Endometrial microvascular endothelial cells (primary cell): Measurements from ENCODE around the gene ANKRD13D. TPM values are rescaled to one million over a fixed set of nuclear protein-coding genes. Genes with fewer than 3 reads are reported as not detected.

Source experiments
- in situ Hi-C: cut with HindIII; loops from 2 replicates; pipeline ENCODE4 v1.10.0; 2017; ENCODE audit warnings: low sequenced_read_pairs, low pct_unique_long_range_greater_than_20kb; ENCODE audit errors: inconsistent ontology term
- total RNA-seq: library from RNA; depleted of rRNA; stranded (reverse); fragments of >200 nt; gene quantifications from one replicate; pipeline ENCODE4 v1.2.3, GENCODE V29; 2015; ENCODE audit errors: inconsistent ontology term

Gene ANKRD13D
- total RNA-seq, result 19.7 TPM

DNA sequence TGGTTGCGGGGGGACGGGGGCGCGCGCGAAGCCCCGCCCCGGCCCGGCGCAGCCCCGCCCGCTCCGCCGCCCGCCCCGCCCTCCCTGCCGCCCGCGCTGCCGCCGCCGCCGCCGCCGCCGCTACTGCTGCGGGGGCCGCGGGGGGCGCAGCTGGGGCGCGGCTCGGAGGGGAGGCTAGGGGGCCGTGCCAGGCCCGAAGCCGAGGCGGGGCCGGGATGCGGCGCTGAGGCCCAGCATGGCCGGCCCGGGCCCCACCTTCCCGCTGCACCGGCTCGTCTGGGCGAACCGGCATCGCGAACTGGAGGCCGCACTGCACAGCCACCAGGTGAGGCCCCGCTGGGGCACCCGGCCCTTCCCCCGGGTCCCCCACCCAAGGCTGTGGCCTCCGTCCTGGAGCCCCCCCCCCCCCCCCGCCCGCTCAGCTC, at the start of gene ANKRD13D:
ANKRD13D (plus strand) TSS at position 78 of the 425 bp plus-strand sequence; CDS start at position 236, 158 bp downstream.
- in situ Hi-C loops, result no loop called here

DNA sequence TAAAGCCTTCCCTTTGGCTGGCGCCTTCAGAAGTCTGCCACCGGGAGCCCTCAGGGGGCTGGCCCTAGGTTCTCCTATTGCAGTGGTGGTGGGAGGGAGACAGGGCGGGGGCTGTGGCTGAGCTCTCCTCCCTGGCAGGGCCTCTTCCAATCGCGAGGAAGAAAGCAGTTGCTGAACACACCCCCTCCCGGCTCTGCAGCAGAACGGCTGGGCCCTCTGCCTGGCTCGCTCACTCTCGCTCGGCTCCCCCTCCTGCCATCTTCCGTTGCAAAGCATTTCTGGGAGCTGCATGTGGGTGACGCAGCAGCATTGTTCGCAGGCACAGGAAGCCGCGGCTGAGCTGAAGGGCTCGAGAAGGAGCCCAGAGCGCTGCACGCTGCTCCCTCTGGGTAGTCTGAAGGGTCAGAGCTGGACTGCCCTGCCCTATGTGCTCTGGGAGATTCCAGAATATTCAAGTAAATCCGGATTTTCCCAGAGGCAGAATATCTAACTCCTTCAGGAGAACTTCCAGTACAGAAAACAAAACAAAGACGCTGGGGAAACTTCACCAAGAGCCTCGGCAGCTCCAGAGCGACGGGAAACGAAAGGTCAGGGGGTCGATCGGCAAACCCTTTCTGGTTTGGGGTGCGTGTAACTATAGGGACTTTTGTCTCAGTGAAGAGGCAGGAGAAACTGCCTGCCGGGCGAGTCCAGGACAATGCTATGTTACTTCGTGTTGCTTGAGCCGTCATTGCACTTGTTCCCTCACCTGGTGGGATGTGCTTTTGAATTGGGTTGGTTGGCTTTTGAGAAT, 49.1 kb upstream of the ANKRD13D start:
- in situ Hi-C loops, result no loop called here

DNA sequence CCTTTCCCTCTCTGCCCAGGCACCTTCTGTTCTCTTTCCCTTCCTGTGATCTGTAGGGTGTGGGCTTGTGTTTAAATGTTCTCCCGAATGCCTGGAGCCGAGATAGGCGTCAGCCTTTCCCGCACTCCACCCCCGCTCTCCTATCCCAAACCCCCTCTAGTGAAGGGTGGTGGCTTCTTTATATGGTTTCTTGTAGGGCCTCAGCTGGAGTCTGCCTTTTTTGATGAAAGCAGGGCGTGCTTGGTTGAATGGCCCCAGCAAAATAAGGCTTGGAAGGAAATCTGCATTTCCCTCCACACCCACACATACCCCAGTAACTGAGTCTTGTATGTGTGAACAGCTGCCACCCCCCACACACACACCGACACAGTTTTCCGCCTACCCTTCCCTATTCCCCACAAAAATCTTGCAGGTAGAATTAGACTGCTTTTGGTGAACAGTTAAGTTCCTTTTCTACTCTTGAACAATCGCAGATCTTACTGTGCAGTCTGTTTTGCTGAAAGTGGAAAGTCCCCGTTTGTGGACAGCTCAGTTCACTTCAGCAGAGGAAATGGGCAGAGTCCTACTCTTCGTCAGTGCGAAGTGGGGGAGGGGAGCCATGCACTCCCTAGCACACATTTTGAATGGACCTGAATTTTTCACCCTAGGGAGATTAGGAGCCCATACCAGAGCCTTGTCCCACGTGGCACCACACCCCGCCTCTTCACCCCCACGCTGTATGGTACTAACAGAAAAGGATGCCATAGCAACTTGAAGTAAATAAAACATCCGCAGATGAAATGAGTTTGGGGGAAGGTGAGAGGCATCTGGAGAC, 48.3 kb upstream of the ANKRD13D start:
- in situ Hi-C loops, result no loop called here

DNA sequence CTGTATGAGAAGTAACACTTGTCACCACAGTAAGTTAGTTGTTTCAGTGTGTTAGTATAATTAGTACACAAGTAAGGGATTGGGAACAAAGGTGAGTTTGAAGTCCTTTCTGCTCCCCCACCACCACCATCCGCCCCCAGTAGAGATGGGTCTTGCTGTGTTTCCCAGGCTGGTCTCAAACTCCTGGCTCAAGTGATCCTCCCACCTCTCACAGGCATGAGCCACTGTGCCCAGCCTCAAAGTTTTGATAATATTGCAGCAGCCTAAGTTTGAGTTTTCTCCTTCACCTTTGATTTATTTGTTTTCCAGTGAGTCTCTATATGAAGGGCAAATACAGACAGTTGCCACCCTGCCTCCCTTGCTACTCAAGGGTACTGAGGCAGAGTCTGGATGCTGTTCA, 46.6 kb upstream of the ANKRD13D start:
- in situ Hi-C loops, result no loop called here

DNA sequence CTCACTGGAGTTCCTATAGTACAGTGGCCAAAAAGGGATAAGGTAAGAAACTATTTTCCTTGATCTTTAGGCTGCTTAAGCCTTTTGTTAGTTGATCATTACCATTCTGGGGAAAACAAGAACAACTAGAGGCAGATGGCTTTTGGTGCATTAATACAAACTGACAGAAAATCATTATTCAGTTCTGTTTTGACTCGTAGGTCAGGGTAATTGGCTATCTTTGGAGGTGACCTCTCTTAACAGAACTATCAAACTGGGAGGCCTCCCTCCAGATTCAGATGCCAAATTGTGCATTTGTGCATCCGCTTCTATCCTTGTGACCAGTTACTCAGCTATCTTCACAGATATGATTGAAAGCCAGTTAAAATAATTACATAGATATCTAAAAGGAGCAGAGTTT, 46.1 kb upstream of the ANKRD13D start:
- in situ Hi-C loops, result no loop called here

DNA sequence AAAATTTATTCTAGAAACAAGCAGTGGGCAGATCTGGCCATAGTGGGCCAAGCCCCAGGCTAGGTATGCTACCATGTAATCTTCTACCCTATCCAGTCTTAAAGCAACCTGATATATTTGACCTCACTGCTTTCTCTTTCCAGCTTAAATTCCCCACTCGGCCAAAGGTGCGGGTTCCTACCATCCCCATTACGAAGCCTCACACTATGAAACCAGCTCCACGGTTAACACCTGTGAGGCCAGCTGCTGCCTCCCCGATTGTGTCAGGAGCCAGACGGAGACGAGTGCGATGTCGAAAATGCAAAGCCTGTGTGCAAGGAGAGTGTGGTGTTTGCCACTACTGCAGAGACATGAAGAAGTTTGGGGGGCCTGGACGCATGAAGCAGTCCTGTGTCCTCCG, 44.1 kb upstream of the ANKRD13D start:
- in situ Hi-C loops, result no loop called here

DNA sequence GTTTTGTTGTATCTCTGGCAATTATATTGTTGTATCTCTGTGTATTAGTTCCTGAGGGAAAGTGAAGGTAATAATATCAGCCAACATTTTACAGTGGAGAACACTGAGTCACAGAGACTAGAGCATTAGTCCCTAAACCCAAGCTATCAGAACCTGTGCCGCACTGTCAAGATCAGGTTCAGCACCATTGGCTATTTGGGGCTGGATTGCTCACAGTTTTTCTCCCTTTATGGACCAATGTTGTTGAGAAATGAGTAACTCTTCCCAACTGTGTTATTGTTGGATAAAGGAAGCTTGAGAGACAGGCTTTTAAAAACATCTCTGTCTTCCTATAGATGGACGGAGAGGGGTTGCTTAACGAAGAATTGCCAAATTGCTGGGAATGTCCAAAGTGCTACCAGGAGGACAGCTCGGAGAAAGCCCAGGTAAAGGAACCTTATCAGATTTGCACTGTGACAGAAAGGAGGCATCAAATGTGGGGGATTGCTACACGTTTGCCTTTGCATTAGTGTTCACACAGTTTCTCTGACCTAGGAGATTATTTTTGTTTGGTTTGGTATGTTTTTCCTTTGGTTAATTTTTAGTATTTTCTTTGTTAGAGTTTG, 41.1 kb upstream of the ANKRD13D start:
- in situ Hi-C loops, result no loop called here

DNA sequence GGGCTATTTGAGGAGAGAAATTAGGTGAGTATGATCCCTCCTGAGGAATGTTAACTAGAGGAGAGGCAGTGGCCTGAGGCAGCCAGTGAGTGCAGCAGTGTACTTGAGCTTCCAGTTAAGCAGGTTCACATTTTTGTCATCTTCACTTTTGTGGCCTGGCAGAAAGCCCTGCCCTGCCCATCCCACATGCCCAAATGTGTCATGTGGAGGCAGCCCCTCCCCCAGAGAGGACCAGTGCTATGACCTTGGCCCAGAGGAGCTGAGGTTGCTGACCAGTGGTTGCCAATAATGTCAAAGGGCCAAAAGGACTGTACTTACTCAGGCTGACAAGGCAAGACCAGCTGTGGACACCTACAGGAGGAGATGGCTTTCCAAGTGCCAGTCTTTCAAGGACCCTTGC, 40.5 kb upstream of the ANKRD13D start:
- in situ Hi-C loops, result no loop called here

DNA sequence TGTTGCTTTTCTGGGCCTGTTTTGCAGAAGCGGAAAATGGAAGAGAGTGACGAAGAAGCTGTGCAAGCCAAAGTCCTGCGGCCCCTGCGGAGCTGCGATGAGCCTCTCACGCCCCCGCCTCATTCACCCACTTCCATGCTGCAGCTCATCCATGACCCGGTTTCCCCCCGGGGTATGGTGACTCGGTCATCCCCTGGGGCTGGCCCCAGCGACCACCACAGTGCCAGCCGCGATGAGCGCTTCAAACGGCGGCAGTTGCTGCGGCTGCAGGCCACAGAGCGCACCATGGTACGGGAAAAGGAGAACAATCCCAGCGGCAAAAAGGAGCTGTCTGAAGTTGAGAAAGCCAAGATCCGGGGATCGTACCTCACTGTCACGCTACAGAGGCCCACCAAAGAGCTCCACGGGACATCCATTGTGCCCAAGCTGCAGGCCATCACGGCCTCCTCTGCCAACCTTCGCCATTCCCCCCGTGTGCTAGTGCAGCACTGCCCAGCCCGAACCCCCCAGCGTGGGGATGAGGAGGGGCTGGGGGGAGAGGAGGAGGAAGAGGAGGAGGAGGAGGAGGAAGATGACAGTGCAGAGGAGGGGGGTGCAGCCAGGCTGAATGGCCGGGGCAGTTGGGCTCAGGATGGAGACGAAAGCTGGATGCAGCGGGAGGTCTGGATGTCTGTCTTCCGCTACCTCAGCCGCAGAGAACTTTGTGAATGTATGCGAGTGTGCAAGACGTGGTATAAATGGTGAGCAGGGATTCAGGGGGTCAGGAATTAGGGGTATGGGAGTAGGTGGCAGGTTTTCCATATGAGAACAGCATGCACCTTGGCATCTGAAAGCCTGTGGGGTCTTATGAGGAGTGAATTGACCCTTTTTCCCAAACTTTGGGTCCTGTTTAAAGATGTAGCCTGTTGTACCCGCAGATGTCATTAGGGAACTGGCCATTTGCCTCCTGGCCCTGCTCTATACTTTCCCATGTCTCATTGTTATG, 38.8 kb upstream of the ANKRD13D start:
- in situ Hi-C loops, result no loop called here

DNA sequence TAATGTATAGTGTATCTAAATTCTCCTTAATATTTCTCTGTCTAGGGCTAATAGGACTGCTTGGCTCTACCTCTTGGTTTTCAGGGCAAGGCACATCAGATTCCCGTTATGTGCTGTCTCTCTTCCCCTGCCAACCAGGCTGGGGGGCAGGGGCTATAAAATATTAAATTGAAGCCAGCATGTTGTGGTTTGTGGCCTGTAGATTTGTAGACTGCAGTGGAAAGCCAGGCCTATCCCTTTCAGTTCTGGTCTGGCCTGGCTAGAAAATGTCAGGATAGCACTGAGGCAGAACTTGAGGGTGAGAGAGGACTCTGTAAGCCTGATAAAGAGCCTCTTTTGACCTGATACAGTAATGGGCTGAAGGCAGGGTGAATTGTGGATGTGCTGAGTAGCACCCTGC, 37.3 kb upstream of the ANKRD13D start:
- in situ Hi-C loops, result no loop called here

DNA sequence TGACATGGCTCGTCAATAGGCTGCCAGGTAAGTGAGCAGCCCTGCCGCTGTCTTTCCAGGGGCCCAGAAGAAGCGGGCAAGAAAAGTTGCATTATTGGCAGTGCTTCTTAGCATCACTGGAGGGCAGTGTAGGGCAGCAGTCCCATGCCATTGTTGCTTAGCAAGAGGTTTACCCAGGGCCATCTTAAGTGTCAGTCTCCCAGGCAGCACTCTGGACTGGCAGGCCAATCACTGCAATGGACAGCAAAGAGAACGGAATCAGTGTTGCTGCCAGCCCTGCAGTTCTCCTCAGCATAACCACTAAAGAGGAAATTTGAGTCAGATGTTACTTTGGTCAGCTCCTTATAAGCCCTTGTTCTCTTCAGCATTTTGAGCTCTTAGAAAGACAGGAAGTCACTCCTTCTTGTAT, 36.3 kb upstream of the ANKRD13D start:
- in situ Hi-C loops, result no loop called here

DNA sequence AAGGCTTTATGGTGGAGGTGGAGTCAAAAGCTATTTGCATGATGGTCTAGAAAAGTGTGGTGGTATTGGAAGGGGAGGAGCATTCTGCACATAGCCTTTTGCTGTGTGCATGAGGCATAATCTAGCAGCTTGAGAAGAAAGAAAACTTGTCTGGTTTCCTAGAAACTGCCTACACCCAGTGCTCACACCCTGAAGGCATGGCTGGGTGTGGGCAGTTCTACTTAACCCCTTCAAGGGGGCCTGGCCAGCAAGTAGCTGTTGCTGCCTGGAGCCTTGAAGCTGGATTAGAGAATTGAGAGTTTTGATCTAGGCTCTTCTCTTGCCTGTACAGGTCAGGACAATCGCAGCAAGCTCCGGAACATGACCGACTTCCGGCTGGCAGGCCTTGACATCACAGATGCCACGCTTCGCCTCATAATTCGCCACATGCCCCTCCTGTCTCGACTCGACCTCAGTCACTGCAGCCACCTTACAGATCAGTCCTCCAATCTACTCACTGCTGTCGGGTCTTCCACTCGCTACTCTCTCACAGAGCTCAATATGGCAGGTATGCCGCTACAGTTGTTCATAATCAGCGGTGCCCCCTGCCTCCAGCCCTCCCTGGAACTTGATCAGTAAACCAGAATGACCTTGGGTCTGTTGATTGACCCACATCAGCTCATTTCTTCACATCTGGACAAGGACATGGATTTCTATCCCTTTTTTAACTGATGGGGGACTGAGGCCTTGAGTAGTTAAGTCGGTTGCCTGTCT, 35.1 kb upstream of the ANKRD13D start:
- in situ Hi-C loops, result no loop called here

DNA sequence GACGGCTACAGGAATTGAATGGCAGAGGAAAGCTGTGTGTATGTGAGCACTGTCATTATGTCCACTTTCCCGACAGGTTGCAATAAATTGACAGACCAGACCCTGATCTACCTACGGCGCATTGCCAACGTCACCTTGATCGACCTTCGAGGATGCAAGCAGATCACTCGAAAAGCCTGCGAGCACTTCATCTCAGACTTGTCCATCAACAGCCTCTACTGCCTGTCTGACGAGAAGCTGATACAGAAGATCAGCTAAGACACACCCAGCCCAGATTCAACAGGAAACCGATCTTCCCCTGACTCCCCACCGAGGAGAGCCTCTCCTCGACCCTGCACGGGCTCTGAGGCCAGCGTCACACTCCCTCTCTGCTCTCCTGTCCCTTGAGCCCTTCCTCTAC, 34.3 kb upstream of the ANKRD13D start:
- in situ Hi-C loops, result no loop called here

DNA sequence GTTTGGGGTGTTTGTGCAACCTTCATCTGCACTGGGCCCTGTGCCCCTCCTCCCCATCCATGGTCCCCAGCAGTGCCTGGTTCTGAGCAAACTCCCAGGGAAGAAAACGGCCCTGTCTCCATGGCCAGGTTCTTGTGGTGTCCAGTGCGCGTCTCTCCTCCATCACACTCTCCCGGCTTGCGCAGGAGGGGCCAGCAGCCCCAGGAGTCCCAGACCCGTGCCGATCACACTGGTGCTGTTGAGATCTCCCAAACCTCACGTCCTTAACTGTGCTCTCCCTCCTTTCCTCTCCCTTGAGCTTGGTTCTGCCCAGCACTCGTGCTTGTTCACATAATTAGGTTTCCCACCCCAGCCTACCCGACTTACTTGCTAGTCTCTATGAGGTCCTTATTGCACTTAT, 33.8 kb upstream of the ANKRD13D start:
- in situ Hi-C loops, result no loop called here

DNA sequence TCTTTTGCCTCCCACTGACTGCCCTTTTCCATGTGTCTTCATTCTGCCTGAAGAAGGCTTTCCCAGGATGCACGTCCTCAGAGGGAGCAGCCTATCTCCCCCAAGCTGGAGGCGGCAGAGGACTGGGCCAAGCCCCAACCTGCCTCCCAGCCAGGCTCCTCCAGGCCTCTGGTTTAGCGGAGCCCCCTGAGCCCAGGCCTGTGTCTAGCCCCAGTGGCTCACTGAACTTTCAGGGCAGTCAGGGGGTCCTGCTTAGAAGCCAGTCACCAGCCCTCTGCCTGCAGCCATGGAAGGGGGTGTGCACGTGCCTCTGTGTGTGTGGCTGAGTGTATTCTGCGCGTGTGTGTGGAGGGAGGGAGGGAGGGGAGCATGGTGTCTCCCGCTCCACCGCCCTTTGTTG, 33.2 kb upstream of the ANKRD13D start:
- in situ Hi-C loops, result no loop called here

DNA sequence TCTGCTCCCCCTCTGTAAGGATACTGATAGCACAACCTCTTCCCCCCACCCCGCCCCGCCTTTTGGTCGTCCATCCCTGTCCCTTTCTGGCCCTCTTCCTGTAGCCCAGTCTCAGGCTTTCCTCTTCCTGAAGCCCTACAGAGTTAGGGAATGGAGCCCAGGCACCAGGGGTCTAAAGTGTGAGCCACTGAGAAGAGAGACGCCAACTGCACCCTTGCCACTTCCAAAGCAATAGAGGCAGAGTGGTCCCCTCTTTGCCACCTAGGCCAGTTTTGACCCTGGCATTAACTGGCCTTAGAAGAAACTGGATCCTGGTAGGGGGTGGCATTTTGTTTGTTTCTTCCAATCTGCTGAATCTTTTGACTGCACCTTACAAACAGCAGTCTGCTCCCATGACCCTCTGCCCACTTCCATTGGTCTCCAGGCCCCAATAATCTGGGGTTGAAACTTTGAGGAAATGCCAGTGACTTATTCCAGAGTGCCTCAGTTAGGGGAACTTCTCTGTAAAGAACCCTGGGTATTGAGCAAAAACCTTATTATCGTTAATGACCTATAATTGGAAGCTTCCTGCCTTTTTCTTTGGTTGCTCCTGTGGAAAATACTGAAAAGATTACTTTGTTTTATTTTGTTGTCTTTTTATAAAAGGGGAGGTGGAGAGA, 32.5 kb upstream of the ANKRD13D start:
- in situ Hi-C loops, result no loop called here

DNA sequence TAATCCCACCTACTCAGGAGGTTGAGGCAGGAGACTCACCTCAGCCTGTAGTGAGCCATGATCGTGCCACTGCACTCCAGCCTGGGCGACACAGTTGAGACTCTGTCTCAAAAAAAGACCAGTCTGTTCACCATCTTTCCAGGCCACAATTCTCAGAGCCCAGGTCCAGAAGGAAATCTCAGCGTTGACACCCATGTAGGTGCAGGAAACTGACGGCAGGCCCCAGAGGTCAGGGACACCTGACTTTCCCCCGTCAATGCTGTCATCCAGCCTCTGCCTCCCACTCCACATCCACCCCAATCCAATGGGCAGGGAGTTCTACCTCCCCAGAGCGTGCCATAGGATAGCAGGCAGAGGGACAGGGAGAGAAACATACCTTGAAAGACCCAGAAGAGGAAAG, 28.7 kb upstream of the ANKRD13D start:
- in situ Hi-C loops, result no loop called here
